Neural progenitor cell (in vitro differentiated cells): ENCODE results near the gene DNAJB8. TPM values are rescaled to one million over a fixed set of nuclear protein-coding genes. Genes with fewer than 3 reads are reported as not detected.

Experiments
- DNase-seq: peaks from one replicate; pipeline ENCODE4 v3.0.0-alpha.2; 2016; ENCODE audit warnings: low spot score
- H2AFZ ChIP-seq: fragments of 200-600 bp; sonication (generic); replicated peaks from 2 replicates; pipeline ENCODE4 v1.6.1; 2016; ENCODE audit warnings: antibody characterized with exemption
- H3F3A ChIP-seq: fragments of 200-600 bp; sonication (generic); 2 replicates; pipeline ENCODE4 v1.6.1; 2016; ENCODE audit warnings: antibody characterized with exemption, low read depth
- H3K27ac ChIP-seq: fragments of 200-600 bp; sonication (generic); 2 replicates; pipeline ENCODE4 v1.5.1; 2016; ENCODE audit warnings: mild to moderate bottlenecking
- H3K27me3 ChIP-seq: fragments of 200-600 bp; sonication (generic); 2 replicates; pipeline ENCODE4 v1.6.1; 2016; ENCODE audit warnings: mild to moderate bottlenecking, moderate library complexity
- H3K36me3 ChIP-seq: fragments of 200-600 bp; sonication (generic); 2 replicates; pipeline ENCODE4 v1.5.1; 2016
- H3K4me1 ChIP-seq: fragments of 200-600 bp; sonication (generic); 2 replicates; pipeline ENCODE4 v1.6.1; 2016; ENCODE audit warnings: mixed run types
- H3K4me2 ChIP-seq: fragments of 200-600 bp; sonication (generic); 2 replicates; pipeline ENCODE4 v1.6.1; 2016
- H3K4me3 ChIP-seq: fragments of 200-600 bp; sonication (generic); 2 replicates; pipeline ENCODE4 v1.5.1; 2016
- H3K79me2 ChIP-seq: fragments of 200-600 bp; sonication (generic); 2 replicates; pipeline ENCODE4 v1.6.1; 2016; ENCODE audit warnings: low read depth
- H3K9ac ChIP-seq: fragments of 200-600 bp; sonication (generic); 2 replicates; pipeline ENCODE4 v1.6.1; 2016
- H3K9me3 ChIP-seq: fragments of 200-600 bp; sonication (generic); 2 replicates; pipeline ENCODE4 v1.5.1; 2016; ENCODE audit warnings: low read depth
- H4K20me1 ChIP-seq: fragments of 200-600 bp; sonication (generic); 2 replicates; pipeline ENCODE4 v1.6.1; 2016; ENCODE audit warnings: low read depth
- H3K27ac Mint-ChIP-seq: 3 replicates; pipeline ENCODE4 v1.8.0; 2021; ENCODE audit warnings: mixed read lengths
- H3K27me3 Mint-ChIP-seq: 2 replicates; pipeline ENCODE4 v1.8.0; 2022; ENCODE audit warnings: low read depth, mild to moderate bottlenecking, inconsistent platforms, moderate library complexity, mixed read lengths; ENCODE audit not compliant: insufficient read depth
- H3K36me3 Mint-ChIP-seq: 3 replicates; pipeline ENCODE4 v1.8.0; 2021; ENCODE audit warnings: mixed read lengths
- H3K4me1 Mint-ChIP-seq: 3 replicates; pipeline ENCODE4 v1.8.0; 2021; ENCODE audit warnings: mixed read lengths
- H3K4me3 Mint-ChIP-seq: 3 replicates; pipeline ENCODE4 v1.8.0; 2021; ENCODE audit warnings: mild to moderate bottlenecking, moderate library complexity, mixed read lengths
- H3K9me3 Mint-ChIP-seq: 3 replicates; pipeline ENCODE4 v1.8.0; 2020; ENCODE audit warnings: mixed read lengths
- CTCF ChIP-seq: fragments of 200-600 bp; sonication (generic); IDR thresholded peaks from 2 replicates; pipeline ENCODE4 v1.5.1; 2017; ENCODE audit warnings: antibody characterized with exemption, mild to moderate bottlenecking
- EZH2 ChIP-seq: fragments of 200-600 bp; sonication (generic); IDR thresholded peaks from 2 replicates; pipeline ENCODE4 v1.6.1; 2017; ENCODE audit warnings: antibody characterized with exemption, mild to moderate bottlenecking, moderate library complexity
- EZH2phosphoT487 ChIP-seq: fragments of 200-600 bp; sonication (generic); IDR thresholded peaks from 2 replicates; pipeline ENCODE4 v1.6.1; 2017; ENCODE audit warnings: antibody characterized with exemption
- total RNA-seq: library from RNA; depleted of rRNA; stranded (reverse); fragments of >200 nt; gene quantifications from 2 replicates; pipeline ENCODE4 v1.2.3, GENCODE V29; 2015; ENCODE audit warnings: low replicate concordance

Gene DNAJB8
- total RNA-seq, 1 donor from 2014 or later, result not detected

- Histone ChIP-seq H3K9me3 (no peaks in the 10 kb centered on the region), H3K27ac (no peak overlapping the region), H3K9ac (no peak overlapping the region), H4K20me1 (no peaks in the 10 kb centered on the region), H3K36me3 (no peaks in the 10 kb centered on the region), H3K4me2 (no peak overlapping the region), H3K4me3 (no peak overlapping the region), H3K79me2 (no peaks in the 10 kb centered on the region), H3K4me1 (no peaks in the 10 kb centered on the region), H3F3A (no peaks in the 10 kb centered on the region), H3K27me3 (peaks cover 8% of the 10 kb centered on the region), H2AFZ (no peak overlapping the region)
- Mint-ChIP-seq H3K4me1 (no peaks in the 10 kb centered on the region), H3K36me3 (no peaks in the 10 kb centered on the region), H3K27ac (no peak overlapping the region), H3K27me3 (peaks cover 15% of the 10 kb centered on the region), H3K4me3 (no peak overlapping the region), H3K9me3 (peaks cover 8% of the 10 kb centered on the region)
- no peak for TF ChIP-seq EZH2phosphoT487
- no peak for DNase-seq
Observed at GRCh38 chr3:128442070-128442469, 24.6 kb downstream of the DNAJB8 start.

GRCh38 chr3:128439226-128439625 lies 27.5 kb downstream of the DNAJB8 start:
- H3F3A ChIP-seq, result no peaks in the 10 kb centered on the region
- Mint-ChIP-seq H3K4me3 (no peak overlapping the region), H3K27ac (no peak overlapping the region), H3K9me3 (no peaks in the 10 kb centered on the region), H3K36me3 (no peaks in the 10 kb centered on the region), H3K27me3 (peaks cover 7% of the 10 kb centered on the region), H3K4me1 (no peaks in the 10 kb centered on the region)
- no peak overlapping the region for H3K4me2 ChIP-seq
- H3K27me3 ChIP-seq, result peaks cover 18% of the 10 kb centered on the region
- H3K36me3 ChIP-seq, result no peaks in the 10 kb centered on the region
- H3K79me2 ChIP-seq, result no peaks in the 10 kb centered on the region
- no peak overlapping the region for H3K27ac ChIP-seq
- no peak for DNase-seq
- no peaks in the 10 kb centered on the region for H4K20me1 ChIP-seq
- no peaks in the 10 kb centered on the region for H3K9me3 ChIP-seq
- H3K4me1 ChIP-seq, result peaks cover 5% of the 10 kb centered on the region
- TF ChIP-seq EZH2phosphoT487 (no peak), CTCF (no peak), EZH2 (no peak)
- H3K4me3 ChIP-seq, result no peak overlapping the region
- H2AFZ ChIP-seq, result no peak overlapping the region
- H3K9ac ChIP-seq, result no peak overlapping the region

GRCh38 chr3:128438488-128439072 lies 28.1 kb downstream of the DNAJB8 start:
- no peaks in the 10 kb centered on the region for H3K9me3 ChIP-seq
- H3K4me1 Mint-ChIP-seq, result peaks cover 2% of the 10 kb centered on the region
- no peak overlapping the region for H3K4me3 Mint-ChIP-seq
- H3F3A ChIP-seq, result peaks cover 5% of the 10 kb centered on the region
- H4K20me1 ChIP-seq, result no peaks in the 10 kb centered on the region
- H3K27ac ChIP-seq, result no peak overlapping the region
- no peak overlapping the region for H3K4me3 ChIP-seq
- H3K27me3 ChIP-seq, result peaks cover 20% of the 10 kb centered on the region
- no peaks in the 10 kb centered on the region for H3K79me2 ChIP-seq
- no peaks in the 10 kb centered on the region for H3K36me3 ChIP-seq
- H3K4me2 ChIP-seq, result no peak overlapping the region
- no peak overlapping the region for H3K27ac Mint-ChIP-seq
- peak; percentile 48 for DNase-seq
- no peak overlapping the region for H2AFZ ChIP-seq
- no peaks in the 10 kb centered on the region for H3K36me3 Mint-ChIP-seq
- H3K9ac ChIP-seq, result no peak overlapping the region
- H3K4me1 ChIP-seq, result peaks cover 9% of the 10 kb centered on the region
- TF ChIP-seq EZH2, result no peak
- TF ChIP-seq CTCF, result peak; percentile 70
- TF ChIP-seq EZH2phosphoT487, result no peak
- H3K27me3 Mint-ChIP-seq, result peaks cover 12% of the 10 kb centered on the region
- no peaks in the 10 kb centered on the region for H3K9me3 Mint-ChIP-seq

GRCh38 chr3:128436214-128436613 lies 30.5 kb downstream of the DNAJB8 start:
- H3K4me1 Mint-ChIP-seq, result peaks cover 15% of the 10 kb centered on the region
- Histone ChIP-seq H3K27me3 (peaks cover 40% of the 10 kb centered on the region), H3K4me2 (no peak overlapping the region), H2AFZ (no peak overlapping the region), H3K79me2 (no peaks in the 10 kb centered on the region), H3K4me1 (peaks cover 17% of the 10 kb centered on the region), H3K36me3 (no peaks in the 10 kb centered on the region), H3K27ac (no peak overlapping the region), H3K9ac (no peak overlapping the region), H3K9me3 (no peaks in the 10 kb centered on the region), H3F3A (peaks cover 14% of the 10 kb centered on the region), H4K20me1 (no peaks in the 10 kb centered on the region), H3K4me3 (no peak overlapping the region)
- peaks cover 28% of the 10 kb centered on the region for H3K27me3 Mint-ChIP-seq
- H3K4me3 Mint-ChIP-seq, result no peak overlapping the region
- DNase-seq, result no peak
- no peaks in the 10 kb centered on the region for H3K9me3 Mint-ChIP-seq
- TF ChIP-seq EZH2 (no peak), EZH2phosphoT487 (no peak), CTCF (no peak)
- H3K36me3 Mint-ChIP-seq, result no peaks in the 10 kb centered on the region
- H3K27ac Mint-ChIP-seq, result no peak overlapping the region
